ENCODE measurements around the gene CACNG3. TPM values are rescaled to one million over a fixed set of nuclear protein-coding genes. Genes with fewer than 3 reads are reported as not detected.

The CACNG3 gene
- total RNA-seq, 1 experiment from 2014 or later = not detected

DNA sequence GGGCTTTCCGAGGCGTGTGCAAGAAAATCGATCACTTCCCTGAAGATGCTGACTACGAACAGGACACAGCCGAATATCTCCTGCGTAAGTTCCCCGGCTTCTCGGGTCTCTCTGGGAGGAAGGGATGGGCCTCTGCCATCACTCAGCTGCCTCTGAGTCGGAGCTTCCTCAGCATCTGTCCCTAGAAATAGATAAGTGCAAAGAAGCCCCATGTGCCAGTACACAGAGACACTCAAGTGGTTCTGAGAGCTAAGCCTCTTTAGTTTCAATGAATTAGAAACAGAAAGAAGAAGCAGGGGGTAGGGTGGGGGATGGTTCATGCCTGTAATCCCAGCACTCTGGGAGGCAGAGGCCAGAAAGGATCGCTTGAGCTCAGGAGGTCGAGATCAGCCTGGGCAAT is 90.6 kb downstream of the CACNG3 start:
- Histone ChIP-seq H3K27me3 (ENCODE audit: insufficient read depth, low read depth) (peaks cover 66% of the 10 kb centered on the region), H3K9me3 (ENCODE audit: insufficient read depth, low read depth) (no peaks in the 10 kb centered on the region), H4K20me1 (ENCODE audit: insufficient read depth) (no peaks in the 10 kb centered on the region), H2AFZ (no peak overlapping the region), H3K4me1 (replicated peaks; ENCODE audit: insufficient read depth) (no peaks in the 10 kb centered on the region), H3K79me2 (ENCODE audit: low read depth) (no peaks in the 10 kb centered on the region), H3F3A (ENCODE audit: insufficient read depth, low read depth) (no peaks in the 10 kb centered on the region), H3K4me2 (no peak overlapping the region), H3K4me3 (no peak overlapping the region), H3K27ac (no peak overlapping the region), H3K36me3 (ENCODE audit: low read depth) (no peaks in the 10 kb centered on the region), H3K9me2 (ENCODE audit: insufficient read depth) (no peaks in the 10 kb centered on the region)
- no peak for DNase-seq
- intact Hi-C loops (cut with micrococcal nuclease; ENCODE audit: unreplicated experiment) = no loop called here
- BruUV-seq (replicated peaks) = no TSS peak
- CTCF ChIA-PET = no interaction called here
- no peak for TF ChIP-seq EZH2 (IDR thresholded peaks at IDR 0.05; ENCODE audit: low read depth)
- TF ChIP-seq, protein P1, sequence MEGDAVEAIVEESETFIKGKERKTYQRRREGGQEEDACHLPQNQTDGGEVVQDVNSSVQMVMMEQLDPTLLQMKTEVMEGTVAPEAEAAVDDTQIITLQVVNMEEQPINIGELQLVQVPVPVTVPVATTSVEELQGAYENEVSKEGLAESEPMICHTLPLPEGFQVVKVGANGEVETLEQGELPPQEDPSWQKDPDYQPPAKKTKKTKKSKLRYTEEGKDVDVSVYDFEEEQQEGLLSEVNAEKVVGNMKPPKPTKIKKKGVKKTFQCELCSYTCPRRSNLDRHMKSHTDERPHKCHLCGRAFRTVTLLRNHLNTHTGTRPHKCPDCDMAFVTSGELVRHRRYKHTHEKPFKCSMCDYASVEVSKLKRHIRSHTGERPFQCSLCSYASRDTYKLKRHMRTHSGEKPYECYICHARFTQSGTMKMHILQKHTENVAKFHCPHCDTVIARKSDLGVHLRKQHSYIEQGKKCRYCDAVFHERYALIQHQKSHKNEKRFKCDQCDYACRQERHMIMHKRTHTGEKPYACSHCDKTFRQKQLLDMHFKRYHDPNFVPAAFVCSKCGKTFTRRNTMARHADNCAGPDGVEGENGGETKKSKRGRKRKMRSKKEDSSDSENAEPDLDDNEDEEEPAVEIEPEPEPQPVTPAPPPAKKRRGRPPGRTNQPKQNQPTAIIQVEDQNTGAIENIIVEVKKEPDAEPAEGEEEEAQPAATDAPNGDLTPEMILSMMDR (conservative IDR thresholded peaks at IDR 0.05) = no peak
- POLR2A ChIA-PET (ENCODE audit: unreplicated experiment) = no interaction called here

DNA sequence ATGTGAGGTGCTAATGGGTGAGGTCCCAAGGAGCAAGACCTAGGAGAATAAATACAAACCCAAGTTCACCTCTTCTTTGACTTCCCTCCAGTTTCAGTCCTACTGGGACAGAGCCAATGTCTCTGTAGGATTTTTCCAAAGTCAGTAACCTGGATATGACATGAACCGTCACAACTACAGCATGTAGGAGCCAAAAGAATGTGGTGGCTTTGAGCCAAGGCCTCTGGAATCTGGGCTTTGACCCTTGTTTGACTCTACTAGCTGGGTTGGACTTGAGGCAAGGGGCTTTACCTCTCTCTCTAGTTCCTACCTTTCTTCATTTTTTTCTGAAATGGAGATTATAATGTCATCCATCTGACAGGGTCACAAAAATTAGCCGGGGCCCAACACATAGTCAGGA is 91.4 kb downstream of the CACNG3 start:
- H3F3A ChIP-seq (ENCODE audit: insufficient read depth, low read depth) = no peaks in the 10 kb centered on the region
- H3K36me3 ChIP-seq (ENCODE audit: low read depth) = no peaks in the 10 kb centered on the region
- H3K9me3 ChIP-seq (ENCODE audit: insufficient read depth, low read depth) = no peaks in the 10 kb centered on the region
- H3K4me2 ChIP-seq = no peak overlapping the region
- intact Hi-C loops (cut with micrococcal nuclease; ENCODE audit: unreplicated experiment) = no loop called here
- TF ChIP-seq EZH2 (IDR thresholded peaks at IDR 0.05; ENCODE audit: low read depth) = no peak
- TF ChIP-seq, protein P1 (conservative IDR thresholded peaks at IDR 0.05) = no peak
- no peaks in the 10 kb centered on the region for H3K79me2 ChIP-seq (ENCODE audit: low read depth)
- H4K20me1 ChIP-seq (ENCODE audit: insufficient read depth) = no peaks in the 10 kb centered on the region
- no peak overlapping the region for H3K27ac ChIP-seq
- H3K4me3 ChIP-seq = no peak overlapping the region
- H3K9me2 ChIP-seq (ENCODE audit: insufficient read depth) = no peaks in the 10 kb centered on the region
- no peaks in the 10 kb centered on the region for H3K4me1 ChIP-seq (replicated peaks; ENCODE audit: insufficient read depth)
- ChIA-PET CTCF (no interaction called here), POLR2A (ENCODE audit: unreplicated experiment) (no interaction called here)
- peaks cover 68% of the 10 kb centered on the region for H3K27me3 ChIP-seq (ENCODE audit: insufficient read depth, low read depth)
- no peak overlapping the region for H2AFZ ChIP-seq
- BruUV-seq (replicated peaks) = no TSS peak
- no peak for DNase-seq

DNA sequence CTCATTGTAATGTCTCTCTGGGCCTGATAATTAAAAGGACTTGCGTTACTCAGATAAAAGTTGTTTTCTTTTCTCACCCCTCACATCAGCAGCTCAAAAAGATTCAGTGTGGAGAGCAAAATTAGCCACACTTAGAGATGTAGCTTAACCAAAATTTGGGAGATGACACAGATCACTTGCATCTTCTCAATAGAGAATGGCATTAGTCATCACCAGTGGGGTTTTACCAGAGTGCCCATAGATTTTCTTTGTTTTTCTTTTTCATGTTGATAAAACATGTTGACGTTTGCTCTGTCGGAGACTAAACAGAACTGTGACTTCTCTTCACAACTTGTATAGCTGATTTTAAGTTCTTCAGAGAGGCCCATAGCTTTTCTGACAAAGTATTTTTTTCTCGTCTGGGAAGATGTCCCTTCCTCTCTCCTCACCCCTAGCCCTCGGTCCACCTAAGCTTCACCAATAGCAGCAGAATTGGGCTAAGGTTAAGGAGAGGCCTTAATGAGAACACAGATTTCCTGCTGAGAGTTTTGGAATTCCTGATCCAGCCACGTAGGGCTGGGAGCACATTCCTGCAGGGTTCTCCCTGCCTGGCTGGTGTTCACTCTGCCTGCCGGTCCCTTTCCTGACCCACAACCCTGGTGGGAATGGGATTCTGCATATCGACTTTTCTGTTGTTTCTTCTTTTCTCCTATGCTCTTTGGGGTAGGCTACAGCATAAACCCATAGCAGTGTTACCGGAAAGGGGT is 92.6 kb downstream of the CACNG3 start:
- H3K4me1 ChIP-seq (replicated peaks; ENCODE audit: insufficient read depth) = no peaks in the 10 kb centered on the region
- H3K27me3 ChIP-seq (ENCODE audit: insufficient read depth, low read depth) = peaks cover 68% of the 10 kb centered on the region
- no peak for TF ChIP-seq EZH2 (IDR thresholded peaks at IDR 0.05; ENCODE audit: low read depth)
- TF ChIP-seq, protein P1 (conservative IDR thresholded peaks at IDR 0.05) = no peak
- DNase-seq = no peak
- CTCF ChIA-PET = no interaction called here
- H4K20me1 ChIP-seq (ENCODE audit: insufficient read depth) = no peaks in the 10 kb centered on the region
- H3K27ac ChIP-seq = no peak overlapping the region
- H3K9me2 ChIP-seq (ENCODE audit: insufficient read depth) = no peaks in the 10 kb centered on the region
- no peak overlapping the region for H3K4me2 ChIP-seq
- intact Hi-C loops (cut with micrococcal nuclease; ENCODE audit: unreplicated experiment) = no loop called here
- H3F3A ChIP-seq (ENCODE audit: insufficient read depth, low read depth) = no peaks in the 10 kb centered on the region
- H3K9me3 ChIP-seq (ENCODE audit: insufficient read depth, low read depth) = no peaks in the 10 kb centered on the region
- H3K36me3 ChIP-seq (ENCODE audit: low read depth) = no peaks in the 10 kb centered on the region
- POLR2A ChIA-PET (ENCODE audit: unreplicated experiment) = no interaction called here
- H3K4me3 ChIP-seq = no peak overlapping the region
- H3K79me2 ChIP-seq (ENCODE audit: low read depth) = no peaks in the 10 kb centered on the region
- H2AFZ ChIP-seq = no peak overlapping the region
- no TSS peak for BruUV-seq (replicated peaks)

Measured in PC-9 (cell line).